HG02588 (cell line): ENCODE measurements around the gene SPHK2.
"Not testable (repeated sequence)": the region's sequence is repeated elsewhere in the genome, so short reads cannot be mapped to it uniquely, and the experiment has no call there.

Experiments
- ATAC-seq: cut with Tn5 transposase; IDR thresholded peaks from one replicate; pipeline ENCODE4 v1.9.1; 2021; ENCODE audit warnings: mild to moderate bottlenecking, moderate library complexity; ENCODE audit not compliant: unreplicated experiment

The SPHK2 gene

DNA sequence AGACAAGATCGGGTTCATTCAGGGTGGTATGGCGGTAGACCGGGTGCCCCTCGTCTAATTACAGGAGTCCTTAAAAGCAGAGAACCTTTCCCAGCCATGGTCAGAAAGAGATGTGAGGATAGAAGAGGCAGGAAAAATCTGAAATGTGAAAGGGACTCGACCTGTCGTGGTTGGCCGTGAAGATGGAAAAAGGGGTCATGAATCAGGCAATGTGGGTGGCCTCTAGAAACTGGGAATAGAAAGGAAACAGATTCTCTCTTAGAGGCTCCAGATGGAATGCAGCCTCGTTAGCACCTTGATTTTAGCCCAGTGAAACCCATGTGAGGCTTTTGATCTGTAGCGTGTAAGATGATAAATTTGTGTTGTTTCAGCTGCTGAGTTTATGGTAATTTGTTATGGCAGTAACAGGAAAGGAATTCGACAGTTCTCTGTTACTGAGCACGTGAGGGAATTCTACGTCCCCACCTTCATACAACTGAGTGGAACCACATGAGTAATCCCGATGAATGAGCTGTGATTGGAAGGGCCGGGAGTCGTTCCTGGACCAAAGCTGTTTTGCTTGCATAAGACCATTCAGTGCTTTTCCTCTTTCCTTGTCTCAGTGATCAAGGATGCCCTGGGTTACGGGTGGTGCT, 37.7 kb downstream of the SPHK2 start:
- ATAC-seq = no peak

GRCh38 chr19:48657828-48658227, 38.5 kb downstream of the SPHK2 start:
- not testable (repeated sequence) for ATAC-seq

DNA sequence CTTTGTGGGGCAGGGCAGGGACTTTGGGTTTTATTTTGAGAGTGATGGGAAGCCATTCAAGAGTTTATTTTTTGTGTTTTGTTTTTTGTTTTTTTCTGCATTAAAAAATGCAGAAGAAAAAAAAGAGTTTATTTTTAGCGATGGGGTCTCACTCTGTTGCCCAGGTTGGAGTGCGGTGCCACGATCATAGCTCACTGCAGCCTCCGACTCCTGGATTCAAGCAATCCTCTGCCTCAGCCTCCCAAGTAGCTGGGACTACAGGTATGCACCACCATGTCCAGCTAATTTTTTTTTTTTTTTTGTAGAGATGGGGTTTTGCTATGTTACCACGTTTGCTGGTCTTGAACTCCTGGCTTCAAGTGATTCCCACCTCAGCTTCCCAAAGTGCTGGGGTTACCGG, 39.2 kb downstream of the SPHK2 start:
- ATAC-seq = no peak

GRCh38 chr19:48659768-48660167, 40.5 kb downstream of the SPHK2 start:
- no peak for ATAC-seq

GRCh38 chr19:48660852-48661710, 41.8 kb downstream of the SPHK2 start:
- ATAC-seq = peak; percentile 83

DNA sequence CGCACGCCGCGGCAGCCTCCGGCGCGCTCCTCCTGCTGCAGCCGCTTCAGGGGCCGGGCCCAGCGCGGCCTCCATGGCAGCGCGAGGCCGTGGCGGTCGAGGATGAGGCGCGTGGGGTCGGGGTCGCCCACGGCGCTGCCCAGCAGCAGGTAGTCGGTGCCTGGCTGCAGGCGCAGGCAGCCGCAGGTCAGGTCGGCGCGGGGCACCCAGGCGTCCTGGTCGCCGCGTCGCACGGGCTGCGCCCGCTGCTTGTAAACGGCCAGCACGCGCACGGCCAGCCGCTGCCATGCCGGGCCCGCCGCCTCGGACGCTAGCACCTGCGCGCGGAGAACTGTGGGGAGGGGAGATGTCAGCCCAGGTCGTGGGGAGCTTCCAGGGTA, 42.4 kb downstream of the SPHK2 start:
- ATAC-seq = no peak

GRCh38 chr19:48663667-48664066, 44.4 kb downstream of the SPHK2 start:
- no peak for ATAC-seq

DNA sequence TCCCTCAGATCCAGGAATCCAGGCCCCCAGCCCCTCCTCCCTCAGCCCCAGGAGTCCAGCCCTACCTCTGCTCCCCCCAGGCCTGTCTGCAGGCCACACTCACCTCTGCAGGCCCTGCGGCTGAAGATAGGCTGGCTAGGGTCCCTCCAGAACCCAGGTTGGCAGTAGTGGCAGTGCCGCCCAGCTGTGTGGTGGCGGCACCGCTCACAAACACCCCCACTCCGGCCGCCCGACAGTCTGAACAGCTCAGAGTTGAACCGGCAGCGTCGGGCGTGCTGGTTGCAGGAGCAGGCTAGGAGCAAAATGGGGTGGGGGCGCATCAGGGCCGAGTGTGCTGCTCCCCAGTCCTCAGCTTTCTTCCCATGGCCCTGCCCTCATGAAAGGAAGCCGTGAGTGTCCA, 45.2 kb downstream of the SPHK2 start:
- ATAC-seq = no peak

DNA sequence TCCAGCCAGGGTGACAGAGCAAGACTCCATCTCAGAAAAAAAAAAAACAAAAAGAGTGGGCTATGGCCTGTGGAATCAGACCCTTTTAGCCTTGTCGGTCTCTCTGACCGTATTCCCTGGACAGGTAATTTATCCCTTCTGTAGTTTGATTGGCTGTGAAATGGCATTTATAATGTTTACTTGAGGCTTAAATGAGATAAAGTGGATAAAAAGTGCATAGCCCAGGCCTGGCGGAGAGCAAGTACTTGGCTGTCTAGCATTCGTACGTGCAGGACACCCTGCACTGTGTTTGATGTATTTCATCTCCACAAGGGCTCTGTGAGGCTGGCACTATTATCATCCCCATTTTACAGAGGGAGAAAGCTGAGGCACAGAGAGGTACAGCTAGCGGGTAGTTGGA, 46.5 kb downstream of the SPHK2 start:
- ATAC-seq = no peak

DNA sequence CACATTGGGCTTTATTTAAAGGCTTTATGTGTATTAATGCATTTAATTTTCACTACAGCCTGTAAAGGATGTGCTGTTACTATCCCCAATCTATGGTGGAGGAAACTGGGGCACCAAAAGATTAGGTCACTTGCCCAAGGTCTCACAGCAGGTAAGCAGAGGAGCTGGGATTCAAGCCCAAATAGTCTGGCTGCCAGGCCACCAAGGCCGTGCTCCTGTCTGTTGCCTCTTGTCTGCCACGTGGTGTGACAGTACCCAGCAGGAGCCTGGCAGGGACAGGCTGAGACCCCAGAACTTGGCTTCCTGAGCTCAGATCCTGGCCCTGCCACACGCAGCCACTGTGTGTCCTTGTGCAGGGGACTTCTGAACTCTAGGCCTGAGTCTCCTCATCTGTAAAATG, 49.0 kb downstream of the SPHK2 start:
- ATAC-seq = no peak

GRCh38 chr19:48668761-48669160, 49.5 kb downstream of the SPHK2 start:
- ATAC-seq = no peak

DNA sequence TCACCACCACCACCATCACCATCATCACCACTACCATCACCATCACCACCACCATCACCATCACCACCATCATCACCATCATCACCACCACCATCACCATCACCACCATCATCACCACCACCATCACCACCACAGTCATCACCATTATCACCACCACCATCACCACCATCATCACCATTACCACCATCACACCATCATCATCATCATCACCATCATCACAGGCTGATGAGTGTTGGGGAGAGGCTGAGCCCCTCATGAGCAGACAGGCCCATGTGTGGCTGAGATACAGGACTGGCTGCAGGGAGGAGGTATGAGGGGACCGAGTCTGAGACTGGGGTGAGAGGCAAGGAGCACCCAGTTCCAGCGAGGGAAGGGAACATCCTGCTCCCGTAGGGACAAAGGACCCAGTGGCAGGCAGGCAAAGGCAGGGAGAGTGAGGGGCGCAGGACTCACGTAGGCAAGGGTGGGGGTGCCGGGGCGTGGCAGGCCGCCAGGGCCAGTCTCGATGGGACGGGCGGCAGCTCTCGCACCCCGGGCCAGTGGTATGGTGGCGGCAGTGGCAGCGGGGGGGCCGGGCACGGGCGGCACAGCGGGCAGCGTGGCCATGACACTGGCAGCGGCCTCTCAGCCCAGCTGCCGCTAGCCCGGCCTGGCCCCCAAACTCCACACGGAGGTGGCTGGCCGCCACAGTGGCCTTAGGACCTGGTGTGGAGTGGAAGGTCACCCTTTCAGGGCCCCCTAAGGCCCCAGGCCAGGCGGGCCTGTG, 50.8 kb downstream of the SPHK2 start:
- ATAC-seq = no peak

DNA sequence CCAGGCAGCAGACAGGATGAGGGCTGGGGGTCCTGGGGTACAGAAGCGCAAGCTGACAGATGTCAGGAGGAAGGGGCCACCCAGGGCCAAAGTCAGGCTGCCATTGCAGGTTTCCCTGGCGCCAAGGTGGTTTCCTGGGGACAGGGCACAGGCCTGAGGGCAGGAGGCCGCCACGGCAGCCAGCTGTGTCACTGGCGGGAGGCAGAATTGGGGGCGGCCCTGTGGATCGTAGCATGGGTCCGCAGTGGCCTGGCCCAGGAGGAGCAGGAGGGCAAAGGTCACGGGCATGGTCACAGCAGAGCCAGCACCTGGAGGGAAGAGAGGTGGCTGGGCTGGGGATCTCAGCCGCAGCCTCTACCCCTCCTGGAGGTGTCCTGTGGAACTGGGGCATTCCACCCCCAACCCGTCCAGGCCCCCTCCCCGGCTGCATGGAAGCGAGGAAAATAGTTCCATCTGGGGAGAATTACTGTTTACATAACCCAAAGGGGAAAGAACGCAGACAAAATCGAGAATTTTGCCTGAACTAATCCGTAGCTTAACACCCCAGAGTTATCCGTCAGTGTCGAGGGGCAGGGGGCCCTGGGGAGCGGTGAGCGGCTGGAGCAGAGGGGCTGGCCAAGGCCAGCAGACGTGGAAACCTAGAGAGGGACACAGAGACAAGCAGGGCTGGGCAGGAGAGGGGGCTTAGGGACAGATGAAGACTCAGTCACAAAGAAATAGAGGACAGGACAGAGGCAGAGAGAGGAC, 51.6 kb downstream of the SPHK2 start:
- ATAC-seq = no peak

GRCh38 chr19:48671446-48671995, 52.2 kb downstream of the SPHK2 start:
- ATAC-seq = no peak

GRCh38 chr19:48672994-48673393, 53.7 kb downstream of the SPHK2 start, which contains the start of gene NTN5:
TSS of gene NTN5 (minus strand) at chr19:48673017. CDS start at chr19:48670986, 2,031 bp downstream.
- no peak for ATAC-seq

GRCh38 chr19:48673436-48674100, 54.3 kb downstream of the SPHK2 start:
- ATAC-seq = no peak

GRCh38 chr19:48674216-48674809, 55.0 kb downstream of the SPHK2 start:
- ATAC-seq = no peak

- no peak for ATAC-seq
Observed at GRCh38 chr19:48674921-48675824, 55.9 kb downstream of the SPHK2 start.

DNA sequence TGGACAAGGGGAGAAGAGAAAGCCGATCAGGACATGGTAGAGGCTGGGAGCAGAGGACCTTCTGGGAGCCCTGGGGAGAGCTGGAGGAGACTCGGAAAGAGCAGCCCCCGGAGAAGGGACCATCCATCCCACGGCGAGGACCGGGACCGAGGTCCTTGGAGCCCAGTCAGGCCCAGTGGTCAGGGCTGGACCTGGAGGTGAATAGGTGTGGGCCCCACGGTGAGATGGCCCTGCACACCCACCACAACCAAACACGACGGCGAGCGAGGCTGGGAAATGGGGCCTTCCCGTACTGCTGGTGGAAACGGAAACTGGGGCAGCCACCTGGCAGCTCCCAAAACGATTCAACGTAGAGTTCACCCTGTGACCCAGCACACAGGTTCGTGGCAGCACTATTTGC, 57.2 kb downstream of the SPHK2 start:
- no peak for ATAC-seq
